HepG2 (cell line): ENCODE results near the gene ZMYND19. TPM values are rescaled to one million over a fixed set of nuclear protein-coding genes. Genes with fewer than 3 reads are reported as not detected.

ENCODE experiments used
- AKAP8 ChIP-seq: sonication (generic); formaldehyde crosslinking; IDR thresholded peaks from 2 replicates; pipeline ENCODE4 v1.5.1; 2020; ENCODE audit warnings: mild to moderate bottlenecking, missing genetic modification reagents
- ATM ChIP-seq: fragments of 450-650 bp; IDR thresholded peaks from 2 replicates; pipeline ENCODE4 v1.7.1; 2017; ENCODE audit warnings: mild to moderate bottlenecking, borderline replicate concordance
- DZIP1 ChIP-seq: sonication (generic); formaldehyde crosslinking; IDR thresholded peaks from 2 replicates; pipeline ENCODE4 v1.5.0; 2020; ENCODE audit warnings: mild to moderate bottlenecking, missing genetic modification reagents
- ETV6 ChIP-seq: sonication (generic); formaldehyde crosslinking; conservative IDR thresholded peaks from 2 replicates; pipeline ENCODE4 v1.4.0; 2020; ENCODE audit warnings: missing genetic modification reagents
- HMGXB3 ChIP-seq: sonication (generic); formaldehyde crosslinking; IDR thresholded peaks from 2 replicates; pipeline ENCODE4 v1.4.0; 2020; ENCODE audit warnings: missing genetic modification reagents, borderline replicate concordance
- NFYB ChIP-seq: sonication (generic); formaldehyde crosslinking; IDR thresholded peaks from 2 replicates; pipeline ENCODE4 v1.4.0; 2020; ENCODE audit warnings: missing genetic modification reagents
- PHF20 ChIP-seq: sonication (generic); formaldehyde crosslinking; IDR thresholded peaks from 2 replicates; pipeline ENCODE4 v1.5.0; 2020; ENCODE audit warnings: mild to moderate bottlenecking, missing genetic modification reagents
- RNF2 ChIP-seq: fragments of 450-650 bp; conservative IDR thresholded peaks from 2 replicates; pipeline ENCODE4 v1.6.1; 2016; ENCODE audit warnings: low read depth
- ZBTB49 ChIP-seq: sonication (generic); formaldehyde crosslinking; IDR thresholded peaks from 2 replicates; pipeline ENCODE4 v1.4.0; 2020; ENCODE audit warnings: missing genetic modification reagents, borderline replicate concordance
- ZFP62 ChIP-seq: sonication (generic); formaldehyde crosslinking; IDR thresholded peaks from 2 replicates; pipeline ENCODE4 v1.4.0; 2020; ENCODE audit warnings: missing genetic modification reagents
- ZFX ChIP-seq: sonication (generic); formaldehyde crosslinking; IDR thresholded peaks from 2 replicates; pipeline ENCODE4 v1.4.0; 2020; ENCODE audit warnings: mild to moderate bottlenecking, low read depth, missing genetic modification reagents, moderate library complexity
- ZNF280D ChIP-seq: sonication (generic); formaldehyde crosslinking; IDR thresholded peaks from 2 replicates; pipeline ENCODE4 v1.5.1; 2020; ENCODE audit warnings: mild to moderate bottlenecking, missing genetic modification reagents
- ZNF446 ChIP-seq: sonication (generic); formaldehyde crosslinking; IDR thresholded peaks from 2 replicates; pipeline ENCODE4 v1.5.0; 2020; ENCODE audit warnings: mild to moderate bottlenecking, missing genetic modification reagents
- ZNF816 ChIP-seq: sonication (generic); formaldehyde crosslinking; IDR thresholded peaks from 2 replicates; pipeline ENCODE4 v1.8.0; 2022; ENCODE audit warnings: missing genetic modification reagents, mild to moderate bottlenecking, borderline replicate concordance
- ZNF839 ChIP-seq: sonication (generic); formaldehyde crosslinking; IDR thresholded peaks from 2 replicates; pipeline ENCODE4 v1.4.0; 2020; ENCODE audit warnings: missing genetic modification reagents, mild to moderate bottlenecking, borderline replicate concordance
- polyA plus RNA-seq, 8 experiments: library from polyadenylated mRNA; depleted of rRNA in 3 of 8; stranded (reverse) in 7 of 8; unstranded in 1 of 8; fragments of >200 nt; fragmentation: Illumina TruSeq in 4 of 8; extraction: Trizol in 4 of 8; gene quantifications; 2 replicates each; pipeline versions ENCODE4 v1.2.1 to v1.2.3, GENCODE V29; 2011 to 2016; ENCODE audit warnings: low read depth in 4 of 8, missing spikeins in 1 of 8, mixed read lengths in 1 of 8; ENCODE audit not compliant: insufficient read depth in 1 of 8
- total RNA-seq, 5 experiments: library from RNA; depleted of rRNA; stranded (reverse); fragments of >200 nt; fragmentation: Illumina TruSeq; extraction: Trizol; gene quantifications; 2 replicates each; pipeline ENCODE4 v1.2.3, GENCODE V29; 2016; ENCODE audit warnings: low read depth in 1 of 5
- TF ChIP-seq, protein P1 (sequence below): IDR thresholded peaks from 2 replicates; pipeline ENCODE4 v1.6.1; 2016; ENCODE audit warnings: low read depth, borderline replicate concordance

Gene ZMYND19
- total and polyA plus RNA-seq, 2 of the 13 experiments (the other 11 are each of a cell fraction or from before 2014, with no cell fraction given): 21.3 to 38.7 TPM

DNA sequence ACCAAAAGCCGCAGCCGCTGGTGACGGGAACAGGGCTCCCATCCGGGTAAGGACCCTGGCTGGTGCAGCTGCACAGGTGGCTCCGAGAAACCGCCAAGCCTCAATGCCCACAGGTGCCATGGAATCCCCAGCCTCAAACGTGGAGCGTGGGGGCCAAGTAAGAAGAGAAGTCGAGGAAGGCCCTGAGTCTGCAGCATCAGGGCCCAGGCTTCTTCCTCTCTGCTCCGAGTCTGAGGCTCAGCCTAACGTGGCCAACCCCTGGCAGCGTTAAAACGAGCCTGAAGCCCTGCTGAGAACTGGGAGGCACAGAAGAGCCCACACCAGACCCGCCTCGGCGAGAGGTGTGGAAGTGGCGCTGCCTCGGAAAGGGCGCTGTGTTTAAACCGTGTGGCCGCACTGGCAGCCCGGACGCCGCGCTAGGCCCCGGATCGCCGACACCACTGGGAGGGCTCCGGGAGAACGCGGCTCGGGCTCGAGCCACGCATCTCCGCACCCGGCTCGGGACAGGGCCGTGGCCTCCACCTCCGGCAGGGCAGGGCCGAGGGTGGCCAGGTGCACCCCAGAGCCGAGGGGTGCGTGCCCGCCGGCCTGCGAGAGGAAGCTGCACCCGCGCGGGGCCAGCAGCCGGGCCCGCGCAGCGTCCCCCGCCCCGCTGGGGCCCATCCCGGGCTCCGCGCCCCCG is 730 bp downstream of the ZMYND19 start (continued):
- no peak for TF ChIP-seq ZNF280D (CRISPR knock-in tag)
- peak; percentile 44; the same call in 1 of the 2 replicates for TF ChIP-seq PHF20 (CRISPR knock-in tag)
- TF ChIP-seq ZBTB49: no peak
- no peak for TF ChIP-seq ATM
- TF ChIP-seq ZNF816 (CRISPR knock-in tag): no peak
- 0 out of 2 replicates have a peak, but pooled peaks have one; percentile 10 for TF ChIP-seq ZNF446 (CRISPR knock-in tag)
- TF ChIP-seq ZFP62 (CRISPR knock-in tag): no peak
- no peak for TF ChIP-seq AKAP8 (CRISPR knock-in tag)
- TF ChIP-seq RNF2: 0 out of 2 replicates have a peak, but pooled peaks have one; percentile 38
- no peak for TF ChIP-seq NFYB (CRISPR knock-in tag)
- TF ChIP-seq ETV6: no peak
- TF ChIP-seq ZNF839 (CRISPR knock-in tag): no peak
- peak; percentile 74 for TF ChIP-seq ZFX
- TF ChIP-seq, protein P1, sequence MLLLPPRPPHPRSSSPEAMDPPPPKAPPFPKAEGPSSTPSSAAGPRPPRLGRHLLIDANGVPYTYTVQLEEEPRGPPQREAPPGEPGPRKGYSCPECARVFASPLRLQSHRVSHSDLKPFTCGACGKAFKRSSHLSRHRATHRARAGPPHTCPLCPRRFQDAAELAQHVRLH (CRISPR knock-in tag): no peak
- TF ChIP-seq HMGXB3 (CRISPR knock-in tag): no peak
- 0 out of 2 replicates have a peak, but pooled peaks have one; percentile 68 for TF ChIP-seq DZIP1
